ENCODE results near the gene ZNF500. TPM values are rescaled to one million over a fixed set of nuclear protein-coding genes. Genes with fewer than 3 reads are reported as not detected.

ZNF500 gene
- total and polyA plus RNA-seq, 4 donors = 7.5 to 14.6 (median 12.2) TPM

DNA sequence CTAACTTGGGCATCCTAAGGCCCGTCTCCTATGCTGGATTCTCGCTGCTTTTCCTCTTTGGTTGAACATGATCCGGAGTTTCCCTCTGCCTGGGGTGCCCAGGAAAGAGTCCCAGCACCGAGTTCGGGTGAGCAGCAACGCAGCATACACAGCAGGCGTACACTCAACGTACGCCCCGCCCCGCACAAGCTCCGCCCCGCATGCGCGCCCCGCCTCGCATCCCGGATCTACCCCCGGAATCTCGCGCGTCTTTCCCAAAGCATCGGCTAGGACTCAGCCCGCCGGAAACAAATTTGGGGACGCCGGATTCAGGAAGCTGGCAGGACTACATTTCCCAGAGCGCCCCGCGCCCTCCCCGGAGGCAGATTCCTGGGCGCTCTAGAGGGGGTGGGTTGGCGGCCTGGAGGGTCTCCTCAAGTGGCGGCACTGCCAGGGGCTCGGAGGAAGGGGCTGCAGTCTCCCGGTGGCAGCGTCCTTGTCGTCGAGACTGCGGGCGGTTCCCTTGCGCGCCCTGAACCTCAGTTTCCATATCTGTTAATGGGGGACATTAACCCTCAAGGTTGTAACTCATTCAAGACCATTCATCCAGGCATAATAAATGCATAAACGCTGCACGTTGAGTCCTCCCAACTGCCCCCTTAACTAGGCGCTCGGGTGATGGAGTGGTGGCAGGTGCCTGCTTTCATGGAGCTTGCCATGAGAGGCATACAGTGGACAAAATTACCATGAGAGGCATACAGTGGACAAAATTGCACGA, 1.8 kb upstream of the ZNF500 start:
- ATAC-seq (ENCODE audit: insufficient read depth, low FRiP score) (peak; percentile 97), DNase-seq (peak; percentile 97 to 98 (median 98))
- 5 to 7% methylated on average over 48 of the region's 48 CpGs for WGBS, 2 donors
- Histone ChIP-seq H3K4me1 (ENCODE audit: control insufficient read depth in 5 of 5, insufficient read depth in 5 of 5, low read length in 5 of 5) (peaks cover 0 to 20% (median 4%) of the 10 kb centered on the region in 5 donors), H3K27me3 (ENCODE audit: control insufficient read depth in 3 of 3, insufficient read depth in 3 of 3, low read length in 2 of 3) (no peaks in the 10 kb centered on the region), H3K27ac (ENCODE audit: low read depth in 1 of 2, low read length in 1 of 2) (peak overlapping the region; percentile 91 to 93), H3K9ac (ENCODE audit: insufficient read depth in 1 of 2, low read length in 2 of 2) (peak overlapping the region in 1 of 2 donors; percentile 88), H3K9me3 (ENCODE audit: control insufficient read depth in 4 of 4, insufficient read depth in 3 of 4, low read length in 3 of 4) (no peaks in the 10 kb centered on the region), H3K36me3 (ENCODE audit: control insufficient read depth in 4 of 4, insufficient read depth in 4 of 4, low read length in 4 of 4) (peaks cover 0 to 10% (median 4%) of the 10 kb centered on the region in 4 donors), H3K4me3 (peak overlapping the region; percentile 72)
- TF ChIP-seq, protein P1, sequence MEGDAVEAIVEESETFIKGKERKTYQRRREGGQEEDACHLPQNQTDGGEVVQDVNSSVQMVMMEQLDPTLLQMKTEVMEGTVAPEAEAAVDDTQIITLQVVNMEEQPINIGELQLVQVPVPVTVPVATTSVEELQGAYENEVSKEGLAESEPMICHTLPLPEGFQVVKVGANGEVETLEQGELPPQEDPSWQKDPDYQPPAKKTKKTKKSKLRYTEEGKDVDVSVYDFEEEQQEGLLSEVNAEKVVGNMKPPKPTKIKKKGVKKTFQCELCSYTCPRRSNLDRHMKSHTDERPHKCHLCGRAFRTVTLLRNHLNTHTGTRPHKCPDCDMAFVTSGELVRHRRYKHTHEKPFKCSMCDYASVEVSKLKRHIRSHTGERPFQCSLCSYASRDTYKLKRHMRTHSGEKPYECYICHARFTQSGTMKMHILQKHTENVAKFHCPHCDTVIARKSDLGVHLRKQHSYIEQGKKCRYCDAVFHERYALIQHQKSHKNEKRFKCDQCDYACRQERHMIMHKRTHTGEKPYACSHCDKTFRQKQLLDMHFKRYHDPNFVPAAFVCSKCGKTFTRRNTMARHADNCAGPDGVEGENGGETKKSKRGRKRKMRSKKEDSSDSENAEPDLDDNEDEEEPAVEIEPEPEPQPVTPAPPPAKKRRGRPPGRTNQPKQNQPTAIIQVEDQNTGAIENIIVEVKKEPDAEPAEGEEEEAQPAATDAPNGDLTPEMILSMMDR (IDR thresholded peaks at IDR 0.05; ENCODE audit: control extremely low read depth, extremely low read depth) = no peak

DNA sequence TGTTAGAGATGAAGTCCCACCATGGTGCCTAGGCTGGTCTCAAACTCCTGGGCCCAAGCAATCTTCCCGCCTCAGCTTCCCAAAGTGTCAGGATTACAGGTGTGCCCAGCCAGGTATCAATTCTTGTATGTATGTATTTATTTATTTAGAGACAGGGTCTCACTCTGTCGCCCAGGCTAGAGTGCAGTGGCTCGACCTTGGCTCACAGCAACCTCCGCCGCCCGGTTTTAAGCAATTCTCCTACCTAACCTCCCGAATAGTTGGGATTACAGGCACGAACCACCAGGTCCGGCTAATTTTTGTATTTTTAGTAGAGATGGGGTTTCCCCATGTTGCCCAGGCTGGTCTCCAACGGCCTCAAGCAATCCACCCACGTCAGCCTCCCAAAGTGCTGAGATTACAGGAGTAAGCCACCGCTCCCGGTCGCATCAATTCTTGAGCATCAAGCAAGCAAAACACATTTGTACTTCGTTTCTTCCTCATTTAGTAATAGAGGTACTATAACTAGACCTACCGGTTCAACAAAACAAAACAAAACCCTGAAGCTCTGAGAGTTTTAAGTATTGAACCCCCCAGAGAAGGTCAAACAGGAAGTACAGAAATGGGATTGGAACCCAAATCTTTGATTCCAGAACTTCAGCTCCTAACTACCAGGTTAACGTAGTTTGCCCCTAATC, 1.0 kb upstream of the ZNF500 start:
- peak overlapping the region; percentile 91 to 93 for H3K27ac ChIP-seq (ENCODE audit: low read depth in 1 of 2, low read length in 1 of 2)
- DNase-seq = no peak
- TF ChIP-seq, protein P1 (IDR thresholded peaks at IDR 0.05; ENCODE audit: control extremely low read depth, extremely low read depth) = no peak
- H3K27me3 ChIP-seq (ENCODE audit: control insufficient read depth in 3 of 3, insufficient read depth in 3 of 3, low read length in 2 of 3) = no peaks in the 10 kb centered on the region
- no peaks in the 10 kb centered on the region for H3K9me3 ChIP-seq (ENCODE audit: control insufficient read depth in 4 of 4, insufficient read depth in 3 of 4, low read length in 3 of 4)
- H3K9ac ChIP-seq (ENCODE audit: insufficient read depth in 1 of 2, low read length in 2 of 2) = peak overlapping the region in 1 of 2 donors; percentile 88
- 39 to 50% methylated on average over 17 of the region's 17 CpGs for WGBS, 2 donors
- H3K4me3 ChIP-seq = peak overlapping the region; percentile 2
- H3K36me3 ChIP-seq (ENCODE audit: control insufficient read depth in 4 of 4, insufficient read depth in 4 of 4, low read length in 4 of 4) = peaks cover 0 to 15% (median 6%) of the 10 kb centered on the region in 4 donors
- H3K4me1 ChIP-seq (ENCODE audit: control insufficient read depth in 5 of 5, insufficient read depth in 5 of 5, low read length in 5 of 5) = peaks cover 0 to 20% (median 4%) of the 10 kb centered on the region in 5 donors
- no peak for ATAC-seq (ENCODE audit: insufficient read depth, low FRiP score)

DNA sequence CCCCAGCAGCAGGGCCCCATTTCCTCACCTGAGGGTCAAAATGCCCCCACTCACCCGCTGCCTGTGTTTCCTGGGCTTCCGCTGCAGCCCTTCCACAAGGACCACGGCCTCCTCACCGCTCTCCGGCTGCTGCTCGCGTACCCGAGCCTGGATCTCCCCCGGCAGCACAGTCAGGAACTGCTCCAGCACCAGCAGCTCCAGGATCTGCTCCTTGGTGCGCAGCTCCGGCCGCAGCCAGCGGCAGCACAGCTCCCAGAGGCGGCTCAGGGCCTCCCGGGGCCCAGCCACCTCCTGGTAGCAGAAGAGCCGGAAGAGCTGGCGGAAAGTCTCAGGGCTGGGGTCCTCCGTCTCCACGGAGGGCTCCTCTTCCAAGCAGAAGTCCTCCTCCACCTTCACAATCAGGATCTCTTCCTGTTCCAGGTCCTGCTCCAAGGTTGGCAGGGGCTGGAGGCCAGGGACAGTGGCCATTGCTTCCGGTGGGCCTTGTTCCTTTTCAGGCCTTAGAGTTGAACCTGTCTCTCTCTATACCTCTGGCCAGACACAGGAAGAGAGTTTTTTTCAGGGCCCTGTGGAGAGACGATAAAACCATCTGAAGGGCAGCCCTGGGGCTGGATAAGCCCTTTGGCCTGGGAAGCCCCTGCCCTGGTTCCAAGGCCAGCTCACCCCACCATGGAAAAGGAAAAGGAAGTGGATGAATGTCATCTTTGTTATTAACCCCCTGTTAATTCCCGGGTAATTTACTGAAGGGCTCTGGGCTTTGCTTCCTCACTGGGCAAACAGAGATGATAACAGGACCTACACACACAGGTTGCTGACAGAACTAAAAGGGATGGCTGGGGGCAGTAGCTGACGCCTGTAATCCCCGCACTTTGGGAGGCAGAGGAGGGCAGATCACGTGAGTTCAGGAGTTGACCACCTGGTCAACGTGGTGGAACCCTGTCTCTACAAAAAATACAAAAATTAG, 1.2 kb downstream of the ZNF500 start:
- no peaks in the 10 kb centered on the region for H3K9me3 ChIP-seq (ENCODE audit: control insufficient read depth in 4 of 4, insufficient read depth in 3 of 4, low read length in 3 of 4)
- peak overlapping the region in 1 of 2 donors; percentile 21 for H3K27ac ChIP-seq (ENCODE audit: low read depth in 1 of 2, low read length in 1 of 2)
- peak overlapping the region; percentile 99 for H3K4me3 ChIP-seq
- H3K36me3 ChIP-seq (ENCODE audit: control insufficient read depth in 4 of 4, insufficient read depth in 4 of 4, low read length in 4 of 4) = peaks cover 0 to 27% (median 13%) of the 10 kb centered on the region in 4 donors
- TF ChIP-seq, protein P1 (IDR thresholded peaks at IDR 0.05; ENCODE audit: control extremely low read depth, extremely low read depth) = no peak
- DNase-seq (no peak), ATAC-seq (ENCODE audit: insufficient read depth, low FRiP score) (no peak)
- H3K9ac ChIP-seq (ENCODE audit: insufficient read depth in 1 of 2, low read length in 2 of 2) = peak overlapping the region; percentile 79 to 83
- H3K27me3 ChIP-seq (ENCODE audit: control insufficient read depth in 3 of 3, insufficient read depth in 3 of 3, low read length in 2 of 3) = no peaks in the 10 kb centered on the region
- H3K4me1 ChIP-seq (ENCODE audit: control insufficient read depth in 5 of 5, insufficient read depth in 5 of 5, low read length in 5 of 5) = peaks cover 0 to 20% (median 4%) of the 10 kb centered on the region in 5 donors
- WGBS, 2 donors = 75 to 80% methylated on average over 26 of the region's 26 CpGs
